ENCODE results near the gene KCNJ15.

The KCNJ15 gene

DNA sequence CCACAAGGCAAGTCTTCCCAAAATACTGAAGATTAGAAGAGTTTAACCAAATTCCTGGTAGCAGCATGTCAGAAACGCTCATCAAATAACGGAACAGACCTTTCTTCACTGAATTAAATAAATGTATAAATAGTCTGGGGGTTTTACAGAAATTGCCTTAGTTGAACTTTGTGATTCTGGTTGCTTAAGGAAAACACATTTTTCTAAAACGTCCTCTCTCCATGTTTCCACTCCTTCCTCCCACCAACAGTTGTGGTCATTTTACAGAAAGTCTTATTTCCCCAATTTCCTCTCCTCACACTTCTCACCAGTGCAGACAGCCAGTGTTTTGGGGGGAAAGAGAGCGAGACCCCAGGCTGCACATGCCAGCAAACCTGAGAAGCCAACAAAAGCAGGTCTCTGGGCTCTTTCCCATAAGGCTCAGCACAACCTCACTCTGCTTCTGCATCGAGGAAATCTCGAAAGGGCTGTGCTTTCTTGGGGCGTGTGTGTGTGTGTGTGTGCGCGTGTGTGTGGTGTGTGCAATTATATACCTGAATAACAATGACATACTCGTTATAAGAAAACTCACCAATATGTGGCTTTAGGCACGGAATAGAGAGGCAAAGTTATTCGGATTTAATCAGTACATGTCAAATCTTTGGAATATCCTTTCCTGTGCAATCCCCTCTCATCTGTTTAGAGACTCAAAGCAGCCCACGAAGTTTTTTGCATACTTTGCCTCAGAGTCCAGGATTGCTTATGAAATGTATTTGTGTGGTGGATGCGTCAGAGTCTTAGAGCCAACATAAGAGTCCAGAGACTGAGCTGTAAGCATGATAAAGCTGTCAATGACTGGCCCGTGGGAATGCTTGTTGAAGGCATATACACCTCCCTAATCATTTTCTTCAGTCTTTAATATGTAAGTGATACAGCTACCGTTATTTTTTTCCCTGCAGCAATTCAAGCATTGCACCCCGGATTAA lies 2.0 kb downstream of the KCNJ15 start:
- DNase-seq (ENCODE audit: low read depth): no peak
- H3K4me3 ChIP-seq (ENCODE audit: low read depth, low read length): no peak overlapping the region
- in situ Hi-C loops (cut with HindIII; ENCODE audit: low sequenced_read_pairs): no loop called here
- TF ChIP-seq, protein P1, sequence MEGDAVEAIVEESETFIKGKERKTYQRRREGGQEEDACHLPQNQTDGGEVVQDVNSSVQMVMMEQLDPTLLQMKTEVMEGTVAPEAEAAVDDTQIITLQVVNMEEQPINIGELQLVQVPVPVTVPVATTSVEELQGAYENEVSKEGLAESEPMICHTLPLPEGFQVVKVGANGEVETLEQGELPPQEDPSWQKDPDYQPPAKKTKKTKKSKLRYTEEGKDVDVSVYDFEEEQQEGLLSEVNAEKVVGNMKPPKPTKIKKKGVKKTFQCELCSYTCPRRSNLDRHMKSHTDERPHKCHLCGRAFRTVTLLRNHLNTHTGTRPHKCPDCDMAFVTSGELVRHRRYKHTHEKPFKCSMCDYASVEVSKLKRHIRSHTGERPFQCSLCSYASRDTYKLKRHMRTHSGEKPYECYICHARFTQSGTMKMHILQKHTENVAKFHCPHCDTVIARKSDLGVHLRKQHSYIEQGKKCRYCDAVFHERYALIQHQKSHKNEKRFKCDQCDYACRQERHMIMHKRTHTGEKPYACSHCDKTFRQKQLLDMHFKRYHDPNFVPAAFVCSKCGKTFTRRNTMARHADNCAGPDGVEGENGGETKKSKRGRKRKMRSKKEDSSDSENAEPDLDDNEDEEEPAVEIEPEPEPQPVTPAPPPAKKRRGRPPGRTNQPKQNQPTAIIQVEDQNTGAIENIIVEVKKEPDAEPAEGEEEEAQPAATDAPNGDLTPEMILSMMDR (IDR thresholded peaks at IDR 0.05; ENCODE audit: low read depth, low read length, missing control alignments): no peak

DNA sequence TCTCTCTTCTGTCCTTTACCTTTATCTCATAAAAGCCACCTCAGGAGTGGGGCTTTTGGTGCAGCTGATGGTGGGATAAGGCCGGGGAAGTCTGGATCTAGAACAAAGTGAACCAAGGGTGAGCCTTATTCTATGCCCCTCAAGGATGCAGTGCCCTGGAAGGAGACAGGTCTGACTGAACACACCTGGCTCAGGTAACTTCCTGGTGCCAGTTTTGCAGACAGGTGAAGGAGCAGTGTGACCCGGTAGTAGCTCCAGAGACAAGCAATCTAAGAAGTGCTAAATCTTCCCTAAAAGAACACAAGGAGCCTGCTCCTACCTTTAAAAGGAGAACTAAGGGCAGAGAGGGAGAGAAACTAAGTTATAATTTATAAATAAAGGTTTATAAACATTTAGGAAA lies 2.9 kb downstream of the KCNJ15 start:
- TF ChIP-seq, protein P1 (IDR thresholded peaks at IDR 0.05; ENCODE audit: low read depth, low read length, missing control alignments): no peak
- in situ Hi-C loops (cut with HindIII; ENCODE audit: low sequenced_read_pairs): no loop called here
- H3K4me3 ChIP-seq (ENCODE audit: low read depth, low read length): no peak overlapping the region
- DNase-seq (ENCODE audit: low read depth): no peak

DNA sequence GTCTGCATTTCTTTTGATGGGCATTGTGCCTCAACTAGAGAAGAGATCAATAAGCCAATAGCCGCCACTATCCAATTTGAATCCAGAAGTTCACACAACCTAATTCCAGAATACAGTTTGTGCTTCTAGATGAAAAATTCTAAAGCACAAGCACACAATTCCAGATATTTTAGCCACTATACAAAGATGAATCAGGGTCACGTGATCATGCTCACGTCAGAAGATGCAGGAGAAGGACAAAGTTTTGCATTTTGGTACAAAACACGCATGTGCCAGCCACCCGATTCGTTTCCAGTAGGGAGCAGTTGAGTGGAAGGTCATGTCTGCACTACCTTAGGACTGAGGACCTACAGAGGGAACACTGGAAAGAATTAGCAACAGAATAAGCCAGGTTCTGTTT lies 3.6 kb downstream of the KCNJ15 start:
- TF ChIP-seq, protein P1 (IDR thresholded peaks at IDR 0.05; ENCODE audit: low read depth, low read length, missing control alignments): no peak
- no peak for DNase-seq (ENCODE audit: low read depth)
- in situ Hi-C loops (cut with HindIII; ENCODE audit: low sequenced_read_pairs): no loop called here
- H3K4me3 ChIP-seq (ENCODE audit: low read depth, low read length): no peak overlapping the region

DNA sequence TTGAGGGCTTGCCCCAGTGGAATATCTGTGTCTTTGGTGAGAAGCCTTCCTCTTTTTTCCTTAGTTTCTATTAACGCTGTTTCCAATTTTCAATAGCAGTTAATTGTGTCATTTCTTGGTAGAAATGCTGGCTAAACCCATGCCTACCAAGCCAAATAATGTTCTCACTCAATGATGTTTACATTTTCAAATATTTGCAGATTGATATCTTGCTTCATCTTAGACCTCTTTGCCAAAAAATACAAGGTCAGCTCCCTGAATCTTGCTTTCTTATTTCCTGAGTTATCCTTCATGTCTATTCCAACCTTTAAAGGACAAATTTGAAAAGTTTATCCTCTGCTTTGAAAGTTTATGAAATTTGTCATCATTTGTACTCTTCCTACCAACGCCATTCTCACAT lies 5.1 kb downstream of the KCNJ15 start:
- TF ChIP-seq, protein P1 (IDR thresholded peaks at IDR 0.05; ENCODE audit: low read depth, low read length, missing control alignments): no peak

DNA sequence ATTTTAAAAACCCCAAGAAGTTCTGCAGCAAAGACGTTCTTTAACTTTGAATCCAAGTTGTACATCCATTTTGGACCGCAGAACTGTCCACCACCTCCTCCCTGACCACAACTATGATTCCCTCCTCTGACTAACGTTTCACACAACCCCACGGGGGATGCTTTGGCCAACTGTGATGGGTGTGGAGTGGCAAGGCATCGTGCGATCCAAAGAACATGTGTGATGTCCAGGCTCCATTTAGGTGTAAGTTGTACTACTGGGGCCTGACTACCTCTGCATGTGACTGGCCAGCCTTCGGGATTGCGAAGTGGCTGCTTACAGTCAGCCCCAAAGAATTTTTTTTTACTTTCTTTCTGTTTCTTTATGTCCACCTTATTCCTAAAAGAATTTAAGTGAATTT lies 6.7 kb downstream of the KCNJ15 start:
- DNase-seq (ENCODE audit: low read depth): no peak
- H3K4me3 ChIP-seq (ENCODE audit: low read depth, low read length): no peak overlapping the region
- in situ Hi-C loops (cut with HindIII; ENCODE audit: low sequenced_read_pairs): no loop called here
- TF ChIP-seq, protein P1 (IDR thresholded peaks at IDR 0.05; ENCODE audit: low read depth, low read length, missing control alignments): no peak

More for the DNA sequence above, 5.1 kb downstream of the KCNJ15 start:
- H3K4me3 ChIP-seq (ENCODE audit: low read depth, low read length): no peak overlapping the region
- DNase-seq (ENCODE audit: low read depth): no peak
- in situ Hi-C loops (cut with HindIII; ENCODE audit: low sequenced_read_pairs): no loop called here

DNA sequence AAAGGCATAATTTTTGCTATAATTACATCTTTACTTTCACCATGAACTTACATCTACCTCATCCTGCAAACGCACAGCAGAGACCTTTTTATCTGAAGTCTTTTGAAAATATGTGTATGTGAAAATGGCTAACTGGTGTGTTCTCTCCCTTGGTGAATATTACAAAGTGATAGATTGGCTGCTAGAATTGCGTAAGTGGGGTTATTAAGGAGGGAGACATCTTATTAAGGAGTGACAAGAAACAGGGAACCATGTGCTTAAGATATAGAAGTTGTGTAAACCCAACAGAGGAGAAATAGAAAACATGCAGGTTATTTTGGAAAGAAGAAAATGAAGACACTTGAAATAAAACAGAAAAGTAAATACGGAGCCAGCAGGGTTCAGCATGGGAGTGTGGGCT lies 7.8 kb downstream of the KCNJ15 start:
- in situ Hi-C loops (cut with HindIII; ENCODE audit: low sequenced_read_pairs): no loop called here
- DNase-seq (ENCODE audit: low read depth): no peak
- no peak overlapping the region for H3K4me3 ChIP-seq (ENCODE audit: low read depth, low read length)

More for the DNA sequence above, 7.8 kb downstream of the KCNJ15 start:
- TF ChIP-seq, protein P1 (IDR thresholded peaks at IDR 0.05; ENCODE audit: low read depth, low read length, missing control alignments): no peak
